ENCODE results near the gene PIGZ. TPM values are rescaled to one million over a fixed set of nuclear protein-coding genes. Genes with fewer than 3 reads are reported as not detected.

Gene PIGZ
- total RNA-seq, 1 experiment from 2014 or later, result 0.15 TPM

GRCh38 chr3:196916995-196917394 lies 51.6 kb downstream of the PIGZ start:
- no peak overlapping the region for H3K14ac ChIP-seq (ENCODE audit: insufficient read depth, low read length)
- no peak overlapping the region for H3K56ac ChIP-seq (ENCODE audit: insufficient read length, low read depth, low read length)
- H3K9ac ChIP-seq (ENCODE audit: extremely low read depth, insufficient read length, low read length), result no peak overlapping the region
- H2AFZ ChIP-seq (ENCODE audit: low read length), result no peak overlapping the region
- DNase-seq, result no peak
- no peak for TF ChIP-seq CTCF (conservative IDR thresholded peaks at IDR 0.05)
- no CpG with 5 or more reads among the region's 3 CpGs for WGBS (ENCODE audit: extremely low coverage, insufficient read length, low lambda C conversion rate)
- Mint-ChIP-seq H3K36me3 (ENCODE audit: insufficient read depth in 1 of 3, low read depth in 3 of 3) (peaks cover 6 to 24% (median 10%) of the 10 kb centered on the region in 3 experiments; a peak in 5 of 7 replicates), H3K27ac (no peak overlapping the region), H3K9me3 (no peaks in the 10 kb centered on the region), H3K4me3 (no peak overlapping the region), H3K27me3 (ENCODE audit: low read depth) (no peaks in the 10 kb centered on the region), H3K4me1 (no peaks in the 10 kb centered on the region)
- no peak overlapping the region for H3K18ac ChIP-seq (ENCODE audit: insufficient read length, low read depth, low read length)
- H2BK20ac ChIP-seq (ENCODE audit: low read depth, low read length, poor library complexity, severe bottlenecking), result no peak overlapping the region
- no peaks in the 10 kb centered on the region for H3K9me3 ChIP-seq (ENCODE audit: control insufficient read depth, low read depth, low read length)
- no peaks in the 10 kb centered on the region for H3K79me1 ChIP-seq (ENCODE audit: insufficient read depth, low read depth, low read length, poor library complexity, severe bottlenecking)
- H2BK12ac ChIP-seq (ENCODE audit: insufficient read length, low read depth, low read length), result no peak overlapping the region
- H4K20me1 ChIP-seq (ENCODE audit: control insufficient read depth, insufficient read depth, insufficient read length), result no peaks in the 10 kb centered on the region
- no peak overlapping the region for H2BK15ac ChIP-seq (ENCODE audit: low read depth, low read length)
- no peak overlapping the region for H2BK120ac ChIP-seq (ENCODE audit: low read depth, low read length, poor library complexity, severe bottlenecking)
- H3T11ph ChIP-seq (ENCODE audit: low read length), result no peak overlapping the region
- no peak overlapping the region for H4K5ac ChIP-seq (ENCODE audit: insufficient read length, low read depth, low read length)
- no peak overlapping the region for H4K91ac ChIP-seq (ENCODE audit: insufficient read length, low read depth, low read length)
- H3K27me3 ChIP-seq (ENCODE audit: insufficient read depth, low read length), result no peaks in the 10 kb centered on the region
- no peak overlapping the region for H3K4me2 ChIP-seq (ENCODE audit: insufficient read depth, insufficient read length, low read length)
- H3K4me1 ChIP-seq (ENCODE audit: insufficient read depth, low read length), result no peaks in the 10 kb centered on the region
- no peaks in the 10 kb centered on the region for H3K79me2 ChIP-seq (ENCODE audit: insufficient read depth, low read length)
- H3K23ac ChIP-seq (ENCODE audit: insufficient read length, low read depth, low read length), result no peak overlapping the region
- no peak overlapping the region for H3K27ac ChIP-seq (ENCODE audit: insufficient read length, low read depth, low read length)
- no peak overlapping the region for H4K8ac ChIP-seq (replicated peaks; ENCODE audit: insufficient read length, low read depth, low read length)
- H3K23me2 ChIP-seq (ENCODE audit: insufficient read length, low read depth, low read length, poor library complexity, severe bottlenecking), result no peaks in the 10 kb centered on the region
- no peak overlapping the region for H3K4ac ChIP-seq (ENCODE audit: low read depth, low read length)
- no peak overlapping the region for H2BK5ac ChIP-seq (ENCODE audit: insufficient read length, low read length)
- H2AK5ac ChIP-seq (ENCODE audit: insufficient read length, low read length), result no peak overlapping the region
